ENCODE data around the gene HTN1.
"Not testable (repeated sequence)": the region's sequence is repeated elsewhere in the genome, so short reads cannot be mapped to it uniquely, and the experiment has no call there.

DNA sequence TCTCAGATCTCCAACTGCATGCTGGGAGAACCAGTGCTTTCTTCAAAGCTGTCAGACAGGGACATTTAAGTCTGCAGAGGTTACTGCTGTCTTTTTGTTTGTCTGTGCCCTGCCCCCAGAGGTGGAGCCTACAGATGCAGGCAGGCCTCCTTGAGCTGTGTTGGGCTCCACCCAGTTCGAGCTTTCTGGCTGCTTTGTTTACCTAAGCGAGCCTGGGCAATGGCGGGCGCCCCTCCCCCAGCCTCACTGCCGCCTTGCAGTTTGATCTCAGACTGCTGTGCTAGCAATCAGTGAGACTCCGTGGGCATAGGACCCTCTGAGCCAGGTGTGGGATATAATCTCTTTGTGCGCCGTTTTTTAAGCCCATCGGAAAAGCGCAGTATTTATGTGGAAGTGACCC is 31.2 kb upstream of the HTN1 start:
- TF ChIP-seq, protein P1, sequence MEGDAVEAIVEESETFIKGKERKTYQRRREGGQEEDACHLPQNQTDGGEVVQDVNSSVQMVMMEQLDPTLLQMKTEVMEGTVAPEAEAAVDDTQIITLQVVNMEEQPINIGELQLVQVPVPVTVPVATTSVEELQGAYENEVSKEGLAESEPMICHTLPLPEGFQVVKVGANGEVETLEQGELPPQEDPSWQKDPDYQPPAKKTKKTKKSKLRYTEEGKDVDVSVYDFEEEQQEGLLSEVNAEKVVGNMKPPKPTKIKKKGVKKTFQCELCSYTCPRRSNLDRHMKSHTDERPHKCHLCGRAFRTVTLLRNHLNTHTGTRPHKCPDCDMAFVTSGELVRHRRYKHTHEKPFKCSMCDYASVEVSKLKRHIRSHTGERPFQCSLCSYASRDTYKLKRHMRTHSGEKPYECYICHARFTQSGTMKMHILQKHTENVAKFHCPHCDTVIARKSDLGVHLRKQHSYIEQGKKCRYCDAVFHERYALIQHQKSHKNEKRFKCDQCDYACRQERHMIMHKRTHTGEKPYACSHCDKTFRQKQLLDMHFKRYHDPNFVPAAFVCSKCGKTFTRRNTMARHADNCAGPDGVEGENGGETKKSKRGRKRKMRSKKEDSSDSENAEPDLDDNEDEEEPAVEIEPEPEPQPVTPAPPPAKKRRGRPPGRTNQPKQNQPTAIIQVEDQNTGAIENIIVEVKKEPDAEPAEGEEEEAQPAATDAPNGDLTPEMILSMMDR (IDR thresholded peaks at IDR 0.05; ENCODE audit: low read depth, low read length): not testable (repeated sequence)
- TF ChIP-seq POLR2A (IDR thresholded peaks at IDR 0.05; ENCODE audit: extremely low read depth, insufficient read length): not testable (repeated sequence)
- TF ChIP-seq, protein P2, sequence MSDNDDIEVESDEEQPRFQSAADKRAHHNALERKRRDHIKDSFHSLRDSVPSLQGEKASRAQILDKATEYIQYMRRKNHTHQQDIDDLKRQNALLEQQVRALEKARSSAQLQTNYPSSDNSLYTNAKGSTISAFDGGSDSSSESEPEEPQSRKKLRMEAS (IDR thresholded peaks at IDR 0.05; ENCODE audit: low read depth, low read length): not testable (repeated sequence)
